ENCODE results near the gene CPNE4. TPM values are rescaled to one million over a fixed set of nuclear protein-coding genes. Genes with fewer than 3 reads are reported as not detected.
A peak's percentile ranks its signal among the peaks of the same experiment; 100 is the strongest.

The CPNE4 gene
- total RNA-seq, 1 experiment from 2014 or later: 1.9 TPM

DNA sequence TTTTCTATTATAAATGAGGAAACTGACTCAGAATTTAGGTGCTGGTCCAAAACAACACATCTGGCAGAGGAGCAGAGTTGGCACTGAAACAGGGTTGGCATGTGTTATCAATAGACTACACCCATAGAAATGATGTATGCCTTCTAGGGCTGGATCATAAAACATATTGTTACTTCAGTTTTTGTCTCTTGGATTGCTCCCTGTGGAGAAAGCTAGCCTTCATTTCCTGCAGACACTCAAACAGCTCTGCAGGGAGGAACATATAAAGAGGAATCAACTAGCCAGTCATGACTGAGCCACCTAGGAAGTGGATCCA, 531.5 kb downstream of the CPNE4 start:
- Histone ChIP-seq H2BK120ac (ENCODE audit: low read depth, low read length, poor library complexity, severe bottlenecking) (no peak overlapping the region), H3K9me3 (ENCODE audit: control insufficient read depth, low read depth, low read length) (no peaks in the 10 kb centered on the region), H3K4ac (ENCODE audit: low read depth, low read length) (no peak overlapping the region), H3T11ph (ENCODE audit: low read length) (no peak overlapping the region), H2AK5ac (ENCODE audit: insufficient read length, low read length) (no peak overlapping the region), H3K18ac (ENCODE audit: insufficient read length, low read depth, low read length) (no peak overlapping the region), H2BK12ac (ENCODE audit: insufficient read length, low read depth, low read length) (no peak overlapping the region), H4K5ac (ENCODE audit: insufficient read length, low read depth, low read length) (no peak overlapping the region), H4K20me1 (ENCODE audit: control insufficient read depth, insufficient read depth, insufficient read length) (no peaks in the 10 kb centered on the region), H2BK20ac (ENCODE audit: low read depth, low read length, poor library complexity, severe bottlenecking) (no peak overlapping the region), H3K79me1 (ENCODE audit: insufficient read depth, low read depth, low read length, poor library complexity, severe bottlenecking) (no peaks in the 10 kb centered on the region), H2AFZ (ENCODE audit: low read length) (peak overlapping the region; percentile 66), H3K56ac (ENCODE audit: insufficient read length, low read depth, low read length) (no peak overlapping the region), H3K4me1 (ENCODE audit: insufficient read depth, low read length) (no peaks in the 10 kb centered on the region), H3K4me2 (ENCODE audit: insufficient read depth, insufficient read length, low read length) (peak overlapping the region; percentile 91), H3K27me3 (ENCODE audit: insufficient read depth, low read length) (no peaks in the 10 kb centered on the region; the same call in 1 of the 2 replicates), H3K79me2 (ENCODE audit: insufficient read depth, low read length) (peaks cover 19% of the 10 kb centered on the region; the same call in 1 of the 2 replicates), H3K23me2 (ENCODE audit: insufficient read length, low read depth, low read length, poor library complexity, severe bottlenecking) (peaks cover 9% of the 10 kb centered on the region), H3K14ac (ENCODE audit: insufficient read depth, low read length) (no peak overlapping the region), H3K27ac (ENCODE audit: insufficient read length, low read depth, low read length) (no peak overlapping the region), H3K9ac (ENCODE audit: extremely low read depth, insufficient read length, low read length) (no peak overlapping the region), H2BK15ac (ENCODE audit: low read depth, low read length) (no peak overlapping the region), H4K8ac (replicated peaks; ENCODE audit: insufficient read length, low read depth, low read length) (no peak overlapping the region), H4K91ac (ENCODE audit: insufficient read length, low read depth, low read length) (no peak overlapping the region), H3K23ac (ENCODE audit: insufficient read length, low read depth, low read length) (no peak overlapping the region), H2BK5ac (ENCODE audit: insufficient read length, low read length) (no peak overlapping the region)
- TF ChIP-seq, protein P1, sequence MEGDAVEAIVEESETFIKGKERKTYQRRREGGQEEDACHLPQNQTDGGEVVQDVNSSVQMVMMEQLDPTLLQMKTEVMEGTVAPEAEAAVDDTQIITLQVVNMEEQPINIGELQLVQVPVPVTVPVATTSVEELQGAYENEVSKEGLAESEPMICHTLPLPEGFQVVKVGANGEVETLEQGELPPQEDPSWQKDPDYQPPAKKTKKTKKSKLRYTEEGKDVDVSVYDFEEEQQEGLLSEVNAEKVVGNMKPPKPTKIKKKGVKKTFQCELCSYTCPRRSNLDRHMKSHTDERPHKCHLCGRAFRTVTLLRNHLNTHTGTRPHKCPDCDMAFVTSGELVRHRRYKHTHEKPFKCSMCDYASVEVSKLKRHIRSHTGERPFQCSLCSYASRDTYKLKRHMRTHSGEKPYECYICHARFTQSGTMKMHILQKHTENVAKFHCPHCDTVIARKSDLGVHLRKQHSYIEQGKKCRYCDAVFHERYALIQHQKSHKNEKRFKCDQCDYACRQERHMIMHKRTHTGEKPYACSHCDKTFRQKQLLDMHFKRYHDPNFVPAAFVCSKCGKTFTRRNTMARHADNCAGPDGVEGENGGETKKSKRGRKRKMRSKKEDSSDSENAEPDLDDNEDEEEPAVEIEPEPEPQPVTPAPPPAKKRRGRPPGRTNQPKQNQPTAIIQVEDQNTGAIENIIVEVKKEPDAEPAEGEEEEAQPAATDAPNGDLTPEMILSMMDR (conservative IDR thresholded peaks at IDR 0.05): no peak
- H3K36me3 Mint-ChIP-seq (ENCODE audit: insufficient read depth in 1 of 3, low read depth in 3 of 3): peaks cover 23 to 27% (median 26%) of the 10 kb centered on the region in 3 experiments
- peaks cover 43% of the 10 kb centered on the region for H3K27me3 Mint-ChIP-seq (ENCODE audit: low read depth)
- no peak overlapping the region for H3K27ac Mint-ChIP-seq
- H3K4me3 Mint-ChIP-seq: peak overlapping the region; percentile 99 to 100
- no peak for DNase-seq
- H3K9me3 Mint-ChIP-seq: peaks cover 0 to 3% of the 10 kb centered on the region in 2 experiments; a peak in 1 of 5 replicates
- H3K4me1 Mint-ChIP-seq: peaks cover 8 to 9% of the 10 kb centered on the region in 2 experiments
